WTC11 (cell line): Measurements from ENCODE around the gene CBR1. TPM values are rescaled to one million over a fixed set of nuclear protein-coding genes. Genes with fewer than 3 reads are reported as not detected.

Source experiments
- ATAC-seq: fragments of 200-7000 bp; cut with Tn5 transposase; 2 replicates; pipeline ENCODE4 v1.10.0; 2021; ENCODE audit warnings: mild to moderate bottlenecking, moderate library complexity
- CTCF ChIA-PET: fragments of 300-600 bp; sonication (Branson Sonifier 250); formaldehyde crosslinking; loops from one replicate; lab custom pipeline; 2021; ENCODE audit warnings: antibody characterized with exemption; lab: Charles Lee
- POLR2A ChIA-PET: fragments of 350-600 bp; sonication (Branson Sonifier 250); formaldehyde crosslinking; loops from one replicate; lab custom pipeline; 2021; ENCODE audit warnings: antibody characterized with exemption; lab: Charles Lee
- DNase-seq: peaks from one replicate; pipeline ENCODE4 v3.0.0; 2021; ENCODE audit warnings: low spot score
- H3K27ac Mint-ChIP-seq: 2 replicates; pipeline ENCODE4 v1.8.0; 2021; ENCODE audit warnings: mixed read lengths
- H3K27me3 Mint-ChIP-seq: 2 replicates; pipeline ENCODE4 v1.8.0; 2021; ENCODE audit warnings: low read depth, mild to moderate bottlenecking, moderate library complexity, mixed read lengths
- H3K36me3 Mint-ChIP-seq: 2 replicates; pipeline ENCODE4 v1.8.0; 2021; ENCODE audit warnings: mixed read lengths
- H3K4me1 Mint-ChIP-seq: 2 replicates; pipeline ENCODE4 v1.8.0; 2022; ENCODE audit warnings: mixed read lengths
- H3K4me3 Mint-ChIP-seq: 2 replicates; pipeline ENCODE4 v1.8.0; 2021; ENCODE audit warnings: mild to moderate bottlenecking, moderate library complexity, mixed read lengths
- H3K9me3 Mint-ChIP-seq: 2 replicates; pipeline ENCODE4 v1.8.0; 2021; ENCODE audit warnings: mixed read lengths
- ELF4 ChIP-seq: sonication (generic); formaldehyde crosslinking; IDR thresholded peaks from 2 replicates; pipeline ENCODE4 v1.8.1; 2022; ENCODE audit warnings: low read depth, mild to moderate bottlenecking, moderate library complexity, missing genetic modification reagents
- ETV6 ChIP-seq: sonication (generic); formaldehyde crosslinking; IDR thresholded peaks from 2 replicates; pipeline ENCODE4 v1.8.1; 2022; ENCODE audit warnings: mild to moderate bottlenecking, missing genetic modification reagents
- FOXJ3 ChIP-seq: sonication (generic); formaldehyde crosslinking; IDR thresholded peaks from 2 replicates; pipeline ENCODE4 v1.9.0; 2021; ENCODE audit warnings: missing genetic modification reagents, mild to moderate bottlenecking, borderline replicate concordance
- GTF2I ChIP-seq: fragments of 250-450 bp; sonication (Bioruptor Pico); conservative IDR thresholded peaks from 2 replicates; pipeline ENCODE4 v1.4.0; 2021; ENCODE audit warnings: mild to moderate bottlenecking
- NR1H2 ChIP-seq: sonication (generic); formaldehyde crosslinking; IDR thresholded peaks from 2 replicates; pipeline ENCODE4 v1.9.0; 2021; ENCODE audit warnings: mild to moderate bottlenecking, moderate library complexity, missing genetic modification reagents
- PRRX2 ChIP-seq: fragments of 250-450 bp; sonication (Bioruptor Pico); IDR thresholded peaks from 2 replicates; pipeline ENCODE4 v1.8.0; 2021; ENCODE audit warnings: mild to moderate bottlenecking
- TP53 ChIP-seq: sonication (generic); formaldehyde crosslinking; IDR thresholded peaks from 2 replicates; pipeline ENCODE4 v1.8.1; 2023; ENCODE audit warnings: mild to moderate bottlenecking, missing genetic modification reagents
- ZBTB21 ChIP-seq: sonication (generic); formaldehyde crosslinking; IDR thresholded peaks from 2 replicates; pipeline ENCODE4 v1.8.1; 2023; ENCODE audit warnings: mild to moderate bottlenecking, missing genetic modification reagents, borderline replicate concordance
- ZNF121 ChIP-seq: sonication (generic); formaldehyde crosslinking; IDR thresholded peaks from 2 replicates; pipeline ENCODE4 v1.8.0; 2023; ENCODE audit warnings: missing genetic modification reagents
- ZNF416 ChIP-seq: fragments of 250-450 bp; sonication (Bioruptor Pico); IDR thresholded peaks from 2 replicates; pipeline ENCODE4 v1.9.0; 2021; ENCODE audit warnings: mild to moderate bottlenecking, inconsistent platforms
- ZNF423 ChIP-seq: fragments of 250-450 bp; sonication (Bioruptor Pico); IDR thresholded peaks from 2 replicates; pipeline ENCODE4 v2.1.2; 2022; ENCODE audit warnings: mild to moderate bottlenecking, moderate library complexity
- total RNA-seq: library from RNA; stranded (reverse); gene quantifications from 3 replicates; pipeline ENCODE4 v1.2.3, GENCODE V29; 2021
- TF ChIP-seq, protein P1 (sequence below): sonication (generic); formaldehyde crosslinking; IDR thresholded peaks from 2 replicates; pipeline ENCODE4 v1.8.1; 2022; ENCODE audit warnings: missing genetic modification reagents, borderline replicate concordance
- TF ChIP-seq, protein P2 (sequence below): fragments of 200-600 bp; IDR thresholded peaks from 2 replicates; pipeline ENCODE4 v1.8.0; 2022; ENCODE audit warnings: antibody characterized with exemption
- TF ChIP-seq, protein P3 (sequence below): sonication (generic); formaldehyde crosslinking; IDR thresholded peaks from 2 replicates; pipeline ENCODE4 v1.8.0; 2022; ENCODE audit warnings: mild to moderate bottlenecking, missing genetic modification reagents
- TF ChIP-seq, protein P4 (sequence below): sonication (generic); formaldehyde crosslinking; IDR thresholded peaks from 2 replicates; pipeline ENCODE4 v1.8.0; 2022; ENCODE audit warnings: mild to moderate bottlenecking, missing genetic modification reagents
- TF ChIP-seq, protein P5 (sequence below): sonication (generic); formaldehyde crosslinking; IDR thresholded peaks from 2 replicates; pipeline ENCODE4 v1.8.0; 2023; ENCODE audit warnings: missing genetic modification reagents
- TF ChIP-seq, protein P6 (sequence below): fragments of 250-450 bp; sonication (Bioruptor Pico); IDR thresholded peaks from 2 replicates; pipeline ENCODE4 v1.9.0; 2021; ENCODE audit warnings: mild to moderate bottlenecking
- TF ChIP-seq, protein P7 (sequence below): sonication (generic); formaldehyde crosslinking; IDR thresholded peaks from 2 replicates; pipeline ENCODE4 v1.8.1; 2022; ENCODE audit warnings: mild to moderate bottlenecking, moderate library complexity, missing genetic modification reagents
- TF ChIP-seq, protein P8 (sequence below): sonication (generic); formaldehyde crosslinking; IDR thresholded peaks from 2 replicates; pipeline ENCODE4 v1.8.1; 2023; ENCODE audit warnings: mild to moderate bottlenecking, moderate library complexity, missing genetic modification reagents
- TF ChIP-seq, protein P9 (sequence below): fragments of 250-450 bp; sonication (Bioruptor Pico); IDR thresholded peaks from 2 replicates; pipeline ENCODE4 v1.9.0; 2021; ENCODE audit warnings: mild to moderate bottlenecking, borderline replicate concordance

CBR1 gene
- total RNA-seq, 1 experiment from 2014 or later, result 167 TPM

GRCh38 chr21:36035381-36035791, 34.4 kb upstream of the CBR1 start:
- TF ChIP-seq, protein P1, sequence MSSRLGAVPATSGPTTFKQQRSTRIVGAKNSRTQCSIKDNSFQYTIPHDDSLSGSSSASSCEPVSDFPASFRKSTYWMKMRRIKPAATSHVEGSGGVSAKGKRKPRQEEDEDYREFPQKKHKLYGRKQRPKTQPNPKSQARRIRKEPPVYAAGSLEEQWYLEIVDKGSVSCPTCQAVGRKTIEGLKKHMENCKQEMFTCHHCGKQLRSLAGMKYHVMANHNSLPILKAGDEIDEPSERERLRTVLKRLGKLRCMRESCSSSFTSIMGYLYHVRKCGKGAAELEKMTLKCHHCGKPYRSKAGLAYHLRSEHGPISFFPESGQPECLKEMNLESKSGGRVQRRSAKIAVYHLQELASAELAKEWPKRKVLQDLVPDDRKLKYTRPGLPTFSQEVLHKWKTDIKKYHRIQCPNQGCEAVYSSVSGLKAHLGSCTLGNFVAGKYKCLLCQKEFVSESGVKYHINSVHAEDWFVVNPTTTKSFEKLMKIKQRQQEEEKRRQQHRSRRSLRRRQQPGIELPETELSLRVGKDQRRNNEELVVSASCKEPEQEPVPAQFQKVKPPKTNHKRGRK (CRISPR knock-in tag), result no peak
- TF ChIP-seq, protein P2, sequence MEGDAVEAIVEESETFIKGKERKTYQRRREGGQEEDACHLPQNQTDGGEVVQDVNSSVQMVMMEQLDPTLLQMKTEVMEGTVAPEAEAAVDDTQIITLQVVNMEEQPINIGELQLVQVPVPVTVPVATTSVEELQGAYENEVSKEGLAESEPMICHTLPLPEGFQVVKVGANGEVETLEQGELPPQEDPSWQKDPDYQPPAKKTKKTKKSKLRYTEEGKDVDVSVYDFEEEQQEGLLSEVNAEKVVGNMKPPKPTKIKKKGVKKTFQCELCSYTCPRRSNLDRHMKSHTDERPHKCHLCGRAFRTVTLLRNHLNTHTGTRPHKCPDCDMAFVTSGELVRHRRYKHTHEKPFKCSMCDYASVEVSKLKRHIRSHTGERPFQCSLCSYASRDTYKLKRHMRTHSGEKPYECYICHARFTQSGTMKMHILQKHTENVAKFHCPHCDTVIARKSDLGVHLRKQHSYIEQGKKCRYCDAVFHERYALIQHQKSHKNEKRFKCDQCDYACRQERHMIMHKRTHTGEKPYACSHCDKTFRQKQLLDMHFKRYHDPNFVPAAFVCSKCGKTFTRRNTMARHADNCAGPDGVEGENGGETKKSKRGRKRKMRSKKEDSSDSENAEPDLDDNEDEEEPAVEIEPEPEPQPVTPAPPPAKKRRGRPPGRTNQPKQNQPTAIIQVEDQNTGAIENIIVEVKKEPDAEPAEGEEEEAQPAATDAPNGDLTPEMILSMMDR, result no peak
- no peak for TF ChIP-seq GTF2I (CRISPR knock-in tag)
- TF ChIP-seq, protein P3, sequence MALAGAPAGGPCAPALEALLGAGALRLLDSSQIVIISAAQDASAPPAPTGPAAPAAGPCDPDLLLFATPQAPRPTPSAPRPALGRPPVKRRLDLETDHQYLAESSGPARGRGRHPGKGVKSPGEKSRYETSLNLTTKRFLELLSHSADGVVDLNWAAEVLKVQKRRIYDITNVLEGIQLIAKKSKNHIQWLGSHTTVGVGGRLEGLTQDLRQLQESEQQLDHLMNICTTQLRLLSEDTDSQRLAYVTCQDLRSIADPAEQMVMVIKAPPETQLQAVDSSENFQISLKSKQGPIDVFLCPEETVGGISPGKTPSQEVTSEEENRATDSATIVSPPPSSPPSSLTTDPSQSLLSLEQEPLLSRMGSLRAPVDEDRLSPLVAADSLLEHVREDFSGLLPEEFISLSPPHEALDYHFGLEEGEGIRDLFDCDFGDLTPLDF (CRISPR knock-in tag), result no peak
- TF ChIP-seq, protein P4, sequence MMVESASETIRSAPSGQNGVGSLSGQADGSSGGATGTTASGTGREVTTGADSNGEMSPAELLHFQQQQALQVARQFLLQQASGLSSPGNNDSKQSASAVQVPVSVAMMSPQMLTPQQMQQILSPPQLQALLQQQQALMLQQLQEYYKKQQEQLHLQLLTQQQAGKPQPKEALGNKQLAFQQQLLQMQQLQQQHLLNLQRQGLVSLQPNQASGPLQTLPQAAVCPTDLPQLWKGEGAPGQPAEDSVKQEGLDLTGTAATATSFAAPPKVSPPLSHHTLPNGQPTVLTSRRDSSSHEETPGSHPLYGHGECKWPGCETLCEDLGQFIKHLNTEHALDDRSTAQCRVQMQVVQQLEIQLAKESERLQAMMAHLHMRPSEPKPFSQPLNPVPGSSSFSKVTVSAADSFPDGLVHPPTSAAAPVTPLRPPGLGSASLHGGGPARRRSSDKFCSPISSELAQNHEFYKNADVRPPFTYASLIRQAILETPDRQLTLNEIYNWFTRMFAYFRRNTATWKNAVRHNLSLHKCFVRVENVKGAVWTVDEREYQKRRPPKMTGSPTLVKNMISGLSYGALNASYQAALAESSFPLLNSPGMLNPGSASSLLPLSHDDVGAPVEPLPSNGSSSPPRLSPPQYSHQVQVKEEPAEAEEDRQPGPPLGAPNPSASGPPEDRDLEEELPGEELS (CRISPR knock-in tag), result no peak
- TF ChIP-seq ZNF416 (CRISPR knock-in tag), result no peak
- TF ChIP-seq ETV6 (CRISPR knock-in tag), result no peak
- TF ChIP-seq, protein P5, sequence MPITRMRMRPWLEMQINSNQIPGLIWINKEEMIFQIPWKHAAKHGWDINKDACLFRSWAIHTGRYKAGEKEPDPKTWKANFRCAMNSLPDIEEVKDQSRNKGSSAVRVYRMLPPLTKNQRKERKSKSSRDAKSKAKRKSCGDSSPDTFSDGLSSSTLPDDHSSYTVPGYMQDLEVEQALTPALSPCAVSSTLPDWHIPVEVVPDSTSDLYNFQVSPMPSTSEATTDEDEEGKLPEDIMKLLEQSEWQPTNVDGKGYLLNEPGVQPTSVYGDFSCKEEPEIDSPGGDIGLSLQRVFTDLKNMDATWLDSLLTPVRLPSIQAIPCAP (CRISPR knock-in tag), result no peak
- TF ChIP-seq ZNF121, result no peak
- TF ChIP-seq PRRX2 (CRISPR knock-in tag), result no peak
- TF ChIP-seq, protein P6, sequence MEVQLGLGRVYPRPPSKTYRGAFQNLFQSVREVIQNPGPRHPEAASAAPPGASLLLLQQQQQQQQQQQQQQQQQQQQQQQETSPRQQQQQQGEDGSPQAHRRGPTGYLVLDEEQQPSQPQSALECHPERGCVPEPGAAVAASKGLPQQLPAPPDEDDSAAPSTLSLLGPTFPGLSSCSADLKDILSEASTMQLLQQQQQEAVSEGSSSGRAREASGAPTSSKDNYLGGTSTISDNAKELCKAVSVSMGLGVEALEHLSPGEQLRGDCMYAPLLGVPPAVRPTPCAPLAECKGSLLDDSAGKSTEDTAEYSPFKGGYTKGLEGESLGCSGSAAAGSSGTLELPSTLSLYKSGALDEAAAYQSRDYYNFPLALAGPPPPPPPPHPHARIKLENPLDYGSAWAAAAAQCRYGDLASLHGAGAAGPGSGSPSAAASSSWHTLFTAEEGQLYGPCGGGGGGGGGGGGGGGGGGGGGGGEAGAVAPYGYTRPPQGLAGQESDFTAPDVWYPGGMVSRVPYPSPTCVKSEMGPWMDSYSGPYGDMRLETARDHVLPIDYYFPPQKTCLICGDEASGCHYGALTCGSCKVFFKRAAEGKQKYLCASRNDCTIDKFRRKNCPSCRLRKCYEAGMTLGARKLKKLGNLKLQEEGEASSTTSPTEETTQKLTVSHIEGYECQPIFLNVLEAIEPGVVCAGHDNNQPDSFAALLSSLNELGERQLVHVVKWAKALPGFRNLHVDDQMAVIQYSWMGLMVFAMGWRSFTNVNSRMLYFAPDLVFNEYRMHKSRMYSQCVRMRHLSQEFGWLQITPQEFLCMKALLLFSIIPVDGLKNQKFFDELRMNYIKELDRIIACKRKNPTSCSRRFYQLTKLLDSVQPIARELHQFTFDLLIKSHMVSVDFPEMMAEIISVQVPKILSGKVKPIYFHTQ (CRISPR knock-in tag), result no peak
- no peak for TF ChIP-seq FOXJ3 (CRISPR knock-in tag)
- TF ChIP-seq, protein P7, sequence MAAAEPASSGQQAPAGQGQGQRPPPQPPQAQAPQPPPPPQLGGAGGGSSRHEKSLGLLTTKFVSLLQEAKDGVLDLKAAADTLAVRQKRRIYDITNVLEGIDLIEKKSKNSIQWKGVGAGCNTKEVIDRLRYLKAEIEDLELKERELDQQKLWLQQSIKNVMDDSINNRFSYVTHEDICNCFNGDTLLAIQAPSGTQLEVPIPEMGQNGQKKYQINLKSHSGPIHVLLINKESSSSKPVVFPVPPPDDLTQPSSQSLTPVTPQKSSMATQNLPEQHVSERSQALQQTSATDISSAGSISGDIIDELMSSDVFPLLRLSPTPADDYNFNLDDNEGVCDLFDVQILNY, result no peak
- TF ChIP-seq ELF4 (CRISPR knock-in tag), result no peak
- TF ChIP-seq NR1H2 (CRISPR knock-in tag), result no peak
- TF ChIP-seq, protein P8, sequence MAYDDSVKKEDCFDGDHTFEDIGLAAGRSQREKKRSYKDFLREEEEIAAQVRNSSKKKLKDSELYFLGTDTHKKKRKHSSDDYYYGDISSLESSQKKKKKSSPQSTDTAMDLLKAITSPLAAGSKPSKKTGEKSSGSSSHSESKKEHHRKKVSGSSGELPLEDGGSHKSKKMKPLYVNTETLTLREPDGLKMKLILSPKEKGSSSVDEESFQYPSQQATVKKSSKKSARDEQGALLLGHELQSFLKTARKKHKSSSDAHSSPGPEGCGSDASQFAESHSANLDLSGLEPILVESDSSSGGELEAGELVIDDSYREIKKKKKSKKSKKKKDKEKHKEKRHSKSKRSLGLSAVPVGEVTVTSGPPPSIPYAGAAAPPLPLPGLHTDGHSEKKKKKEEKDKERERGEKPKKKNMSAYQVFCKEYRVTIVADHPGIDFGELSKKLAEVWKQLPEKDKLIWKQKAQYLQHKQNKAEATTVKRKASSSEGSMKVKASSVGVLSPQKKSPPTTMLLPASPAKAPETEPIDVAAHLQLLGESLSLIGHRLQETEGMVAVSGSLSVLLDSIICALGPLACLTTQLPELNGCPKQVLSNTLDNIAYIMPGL (CRISPR knock-in tag), result no peak
- TF ChIP-seq ZBTB21 (CRISPR knock-in tag), result no peak
- no peak for TF ChIP-seq ZNF423 (CRISPR knock-in tag)
- TF ChIP-seq TP53 (CRISPR knock-in tag), result no peak
- TF ChIP-seq, protein P9, sequence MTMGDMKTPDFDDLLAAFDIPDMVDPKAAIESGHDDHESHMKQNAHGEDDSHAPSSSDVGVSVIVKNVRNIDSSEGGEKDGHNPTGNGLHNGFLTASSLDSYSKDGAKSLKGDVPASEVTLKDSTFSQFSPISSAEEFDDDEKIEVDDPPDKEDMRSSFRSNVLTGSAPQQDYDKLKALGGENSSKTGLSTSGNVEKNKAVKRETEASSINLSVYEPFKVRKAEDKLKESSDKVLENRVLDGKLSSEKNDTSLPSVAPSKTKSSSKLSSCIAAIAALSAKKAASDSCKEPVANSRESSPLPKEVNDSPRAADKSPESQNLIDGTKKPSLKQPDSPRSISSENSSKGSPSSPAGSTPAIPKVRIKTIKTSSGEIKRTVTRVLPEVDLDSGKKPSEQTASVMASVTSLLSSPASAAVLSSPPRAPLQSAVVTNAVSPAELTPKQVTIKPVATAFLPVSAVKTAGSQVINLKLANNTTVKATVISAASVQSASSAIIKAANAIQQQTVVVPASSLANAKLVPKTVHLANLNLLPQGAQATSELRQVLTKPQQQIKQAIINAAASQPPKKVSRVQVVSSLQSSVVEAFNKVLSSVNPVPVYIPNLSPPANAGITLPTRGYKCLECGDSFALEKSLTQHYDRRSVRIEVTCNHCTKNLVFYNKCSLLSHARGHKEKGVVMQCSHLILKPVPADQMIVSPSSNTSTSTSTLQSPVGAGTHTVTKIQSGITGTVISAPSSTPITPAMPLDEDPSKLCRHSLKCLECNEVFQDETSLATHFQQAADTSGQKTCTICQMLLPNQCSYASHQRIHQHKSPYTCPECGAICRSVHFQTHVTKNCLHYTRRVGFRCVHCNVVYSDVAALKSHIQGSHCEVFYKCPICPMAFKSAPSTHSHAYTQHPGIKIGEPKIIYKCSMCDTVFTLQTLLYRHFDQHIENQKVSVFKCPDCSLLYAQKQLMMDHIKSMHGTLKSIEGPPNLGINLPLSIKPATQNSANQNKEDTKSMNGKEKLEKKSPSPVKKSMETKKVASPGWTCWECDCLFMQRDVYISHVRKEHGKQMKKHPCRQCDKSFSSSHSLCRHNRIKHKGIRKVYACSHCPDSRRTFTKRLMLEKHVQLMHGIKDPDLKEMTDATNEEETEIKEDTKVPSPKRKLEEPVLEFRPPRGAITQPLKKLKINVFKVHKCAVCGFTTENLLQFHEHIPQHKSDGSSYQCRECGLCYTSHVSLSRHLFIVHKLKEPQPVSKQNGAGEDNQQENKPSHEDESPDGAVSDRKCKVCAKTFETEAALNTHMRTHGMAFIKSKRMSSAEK (CRISPR knock-in tag), result no peak
- TF ChIP-seq, all 79 proteins: peak for 0
- DNase-seq (peak; percentile 29), ATAC-seq (peak; percentile 82)
- Mint-ChIP-seq H3K27me3 (no peaks in the 10 kb centered on the region), H3K36me3 (peaks cover 54% of the 10 kb centered on the region), H3K4me1 (peaks cover 41% of the 10 kb centered on the region), H3K27ac (peak overlapping the region; percentile 85), H3K4me3 (no peak overlapping the region), H3K9me3 (no peaks in the 10 kb centered on the region)
- ChIA-PET POLR2A (interaction anchor here (0.6 kb wide), 1 partner anchor 58 kb away, joined by 3 read pairs; no protein-coding TSS in a partner anchor), CTCF (interaction anchor here (0.6 to 2.1 kb wide), 14 partner anchors 11 to 1290 kb away, joined by 3 to 13 read pairs (median 4); partner anchors contain the start of genes CBR1 and SETD4)
